Muscle layer of duodenum (tissue), 2 donors: ENCODE data around the gene NUP62.

Experiments used
- H3K27ac ChIP-seq: one replicate; pipeline ENCODE4 v1.7.0; 2013; ENCODE audit warnings: mild to moderate bottlenecking, low read length
- H3K27me3 ChIP-seq: one replicate; pipeline ENCODE4 v1.7.0; 2013; ENCODE audit warnings: low read depth, mild to moderate bottlenecking, control low read depth, low read length
- H3K36me3 ChIP-seq, 2 donors: one replicate each; pipeline ENCODE4 v1.7.0; 2013; ENCODE audit warnings: low read length in 2 of 2, control low read depth in 1 of 2, mild to moderate bottlenecking in 1 of 2; ENCODE audit not compliant: insufficient read depth in 2 of 2, control insufficient read depth in 1 of 2
- H3K4me1 ChIP-seq, 2 donors: one replicate each; pipeline ENCODE4 v1.7.0; 2013; ENCODE audit warnings: low read length in 2 of 2, mild to moderate bottlenecking in 2 of 2, control low read depth in 1 of 2, moderate library complexity in 1 of 2; ENCODE audit not compliant: insufficient read depth in 2 of 2, control insufficient read depth in 1 of 2
- H3K4me3 ChIP-seq, 2 donors: one replicate each; pipeline ENCODE4 v1.7.0; 2013; ENCODE audit warnings: low read length in 2 of 2, low read depth in 1 of 2, mild to moderate bottlenecking in 1 of 2
- H3K9me3 ChIP-seq, 2 donors: one replicate each; pipeline ENCODE4 v1.7.0; 2013; ENCODE audit warnings: low read length in 2 of 2, control low read depth in 1 of 2, mild to moderate bottlenecking in 1 of 2; ENCODE audit not compliant: control insufficient read depth in 1 of 2
- donor health status: healthy.

Gene NUP62

GRCh38 chr19:49869009-49869483, 60.3 kb downstream of the NUP62 start:
- Histone ChIP-seq H3K9me3 (no peaks in the 10 kb centered on the region), H3K36me3 (peaks cover 3 to 11% of the 10 kb centered on the region in 2 donors), H3K4me1 (peaks cover 6 to 37% of the 10 kb centered on the region in 2 donors), H3K27ac (peak overlapping the region; percentile 77), H3K27me3 (no peaks in the 10 kb centered on the region), H3K4me3 (peak overlapping the region; percentile 55 to 64)

DNA sequence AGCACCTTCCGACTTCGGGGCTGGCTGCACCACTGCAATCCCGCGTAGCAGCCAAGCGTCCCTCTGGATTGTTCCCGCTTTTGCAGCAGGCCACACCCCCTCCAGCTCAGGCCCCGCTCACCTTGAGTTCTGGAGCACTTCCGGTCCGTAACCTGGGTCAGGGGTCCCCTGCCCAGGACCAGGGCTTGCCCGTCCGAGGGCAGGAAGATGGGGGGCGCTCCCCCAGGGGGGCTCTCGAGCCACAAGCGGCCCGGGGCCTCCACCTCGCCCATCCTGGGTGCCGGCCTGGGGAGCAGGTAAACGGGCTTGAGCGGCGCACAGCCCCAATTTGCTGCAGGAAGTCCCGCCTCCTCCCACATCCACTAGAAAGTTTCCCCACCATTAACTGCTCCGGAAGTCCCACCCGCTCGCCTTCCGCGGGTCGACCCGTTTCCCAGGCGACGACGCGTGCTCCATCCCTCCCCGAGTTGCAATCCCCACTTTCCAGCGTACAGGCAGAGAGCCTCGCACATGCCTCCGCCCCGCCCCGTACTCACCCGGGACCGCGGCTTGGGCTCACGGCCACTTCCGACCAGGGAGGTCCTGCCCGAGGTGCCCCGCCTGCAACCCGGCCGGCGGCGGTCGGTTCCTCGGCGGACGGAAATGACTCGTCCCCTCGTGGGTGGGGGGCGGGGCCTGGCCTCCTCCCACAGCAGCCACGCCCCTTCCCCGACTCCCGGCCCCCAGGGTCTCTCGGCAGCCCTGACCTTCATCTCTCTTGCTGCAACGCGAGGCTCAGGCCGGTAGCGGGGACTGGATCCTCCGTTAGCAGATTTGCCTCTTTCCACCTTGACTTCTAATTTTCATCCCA, 62.1 kb downstream of the NUP62 start, which contains the start of gene PNKP:
PNKP (minus strand) TSS at position 644 of the 850 bp plus-strand sequence; CDS start at position 272, 372 bp downstream.
- Histone ChIP-seq H3K27me3 (no peaks in the 10 kb centered on the region), H3K4me3 (peak within 1 kb of the TSS; percentile 76 to 82), H3K9me3 (no peaks in the 10 kb centered on the region), H3K36me3 (peaks cover 13% of the 10 kb centered on the region in 2 donors), H3K4me1 (peaks cover 6 to 37% of the 10 kb centered on the region in 2 donors), H3K27ac (peak within 1 kb of the TSS; percentile 91)

DNA sequence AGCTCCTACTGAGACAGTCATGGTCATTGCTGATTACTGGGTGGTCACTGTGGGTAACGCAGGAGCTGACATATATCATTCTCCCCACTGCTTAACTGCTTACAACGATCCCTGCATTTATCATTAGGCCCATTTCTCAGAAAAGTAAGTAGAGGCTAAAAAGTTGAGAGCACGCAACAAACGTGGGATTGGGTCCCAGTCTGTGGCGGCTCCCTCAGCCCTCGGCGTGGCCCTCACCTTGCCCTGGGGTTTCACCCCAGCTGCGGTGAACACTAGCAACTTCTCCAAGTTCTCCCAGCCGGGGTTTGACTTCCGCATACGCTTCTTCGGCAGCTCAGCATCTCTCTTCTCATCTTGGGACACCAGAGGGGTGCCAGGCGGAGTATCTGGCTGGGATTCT, 64.4 kb downstream of the NUP62 start:
- H3K4me3 ChIP-seq: no peak overlapping the region
- H3K27me3 ChIP-seq: no peaks in the 10 kb centered on the region
- H3K9me3 ChIP-seq: no peaks in the 10 kb centered on the region
- peaks cover 18 to 34% of the 10 kb centered on the region in 2 donors for H3K36me3 ChIP-seq
- peaks cover 0 to 26% of the 10 kb centered on the region in 2 donors for H3K4me1 ChIP-seq
- H3K27ac ChIP-seq: no peak overlapping the region

DNA sequence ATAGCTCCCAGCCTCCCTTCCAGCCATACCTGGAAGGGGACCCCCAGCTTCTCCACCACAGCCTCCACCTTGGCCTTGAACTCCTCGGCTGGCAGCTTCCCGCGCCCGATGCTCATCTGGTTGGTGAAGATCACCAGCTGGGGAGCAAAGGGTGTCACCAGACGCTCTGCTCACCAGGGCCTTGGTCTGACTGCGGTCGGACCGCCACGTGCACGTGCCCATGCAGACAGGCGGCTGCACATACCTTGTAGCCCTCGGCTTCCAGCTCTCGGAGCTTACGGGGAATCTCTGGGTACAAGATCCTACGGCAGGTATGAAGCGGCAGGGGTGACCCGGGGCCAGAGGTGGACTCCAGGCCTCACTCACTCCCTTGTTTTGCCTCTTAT, 65.4 kb downstream of the NUP62 start:
- peaks cover 18 to 41% of the 10 kb centered on the region in 2 donors for H3K36me3 ChIP-seq
- H3K27ac ChIP-seq: no peak overlapping the region
- no peaks in the 10 kb centered on the region for H3K27me3 ChIP-seq
- H3K4me1 ChIP-seq: peaks cover 0 to 22% of the 10 kb centered on the region in 2 donors
- H3K9me3 ChIP-seq: no peaks in the 10 kb centered on the region
- no peak overlapping the region for H3K4me3 ChIP-seq

- Histone ChIP-seq H3K4me1 (peaks cover 0 to 21% of the 10 kb centered on the region in 2 donors), H3K4me3 (no peak overlapping the region), H3K36me3 (peaks cover 18 to 46% of the 10 kb centered on the region in 2 donors), H3K27ac (no peak overlapping the region), H3K27me3 (no peaks in the 10 kb centered on the region), H3K9me3 (no peaks in the 10 kb centered on the region)
Observed at GRCh38 chr19:49863254-49863934, 65.9 kb downstream of the NUP62 start.

- Histone ChIP-seq H3K9me3 (no peaks in the 10 kb centered on the region), H3K27me3 (no peaks in the 10 kb centered on the region), H3K4me3 (no peak overlapping the region), H3K4me1 (peaks cover 0 to 21% of the 10 kb centered on the region in 2 donors), H3K36me3 (peaks cover 18 to 54% of the 10 kb centered on the region in 2 donors), H3K27ac (no peak overlapping the region)
Observed at GRCh38 chr19:49862391-49863253, 66.7 kb downstream of the NUP62 start.

DNA sequence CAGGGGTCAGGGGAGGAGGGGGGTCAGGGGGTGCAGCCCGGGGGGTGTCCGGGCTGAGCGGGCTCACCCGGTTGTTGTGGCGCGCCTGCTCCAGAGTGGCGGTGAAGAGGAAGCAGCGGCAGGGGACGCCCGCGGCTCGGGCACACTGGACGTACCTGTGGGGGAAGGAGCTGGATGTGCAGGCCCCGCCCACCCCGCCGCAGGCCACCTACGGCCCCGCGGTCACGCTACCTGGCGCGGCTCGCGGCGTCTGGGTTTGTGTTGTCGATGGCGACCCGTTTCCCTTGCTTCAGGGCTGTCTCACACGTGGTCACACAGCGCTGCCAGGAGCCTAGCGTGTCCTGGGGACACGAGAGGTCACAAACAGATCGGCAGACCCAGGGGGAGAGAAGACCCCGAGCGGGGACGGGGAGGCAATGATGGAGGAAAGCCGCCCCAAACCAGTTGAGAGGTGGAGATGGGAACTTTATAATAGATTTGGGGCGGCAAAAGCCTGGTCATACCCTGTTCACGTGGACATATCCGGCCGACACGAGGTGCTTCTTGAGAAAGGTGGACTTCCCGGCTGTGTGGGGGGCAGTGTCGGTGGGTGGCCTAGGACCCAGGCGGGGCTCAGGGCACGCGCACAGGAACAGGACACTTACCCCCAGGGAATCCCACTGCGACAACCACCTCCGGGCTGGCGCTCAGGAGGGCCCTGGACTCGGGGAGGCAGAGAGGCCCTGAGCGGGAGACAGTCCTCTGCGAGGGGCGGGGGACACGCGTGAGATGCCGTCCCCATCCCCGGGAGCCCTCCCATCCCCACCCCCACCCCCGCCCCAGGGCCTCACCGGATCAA, 67.5 kb downstream of the NUP62 start:
- Histone ChIP-seq H3K27me3 (no peaks in the 10 kb centered on the region), H3K27ac (no peak overlapping the region), H3K36me3 (peaks cover 18 to 62% of the 10 kb centered on the region in 2 donors), H3K9me3 (no peaks in the 10 kb centered on the region), H3K4me3 (no peak overlapping the region), H3K4me1 (peaks cover 0 to 20% of the 10 kb centered on the region in 2 donors)

DNA sequence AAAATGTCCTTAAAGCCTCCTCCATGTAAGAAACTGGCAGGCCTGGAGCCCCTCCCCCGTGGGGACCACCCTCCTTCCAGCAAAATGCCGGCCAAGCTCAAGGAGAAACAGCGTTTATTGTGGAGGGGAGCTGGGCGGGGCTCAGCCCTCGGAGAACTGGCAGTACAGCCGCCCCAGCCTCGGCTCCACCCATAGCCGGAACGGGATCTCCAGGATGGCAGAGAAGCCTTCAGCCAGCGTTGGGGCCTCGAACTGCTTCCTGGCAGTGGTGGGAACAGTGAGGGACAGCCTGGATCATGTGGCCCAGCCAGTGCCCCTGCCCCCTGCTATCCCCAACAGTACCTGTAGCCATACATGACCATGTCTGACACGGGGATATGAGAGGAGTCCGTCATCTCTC, 68.2 kb downstream of the NUP62 start:
- Histone ChIP-seq H3K36me3 (peaks cover 18 to 67% of the 10 kb centered on the region in 2 donors), H3K4me1 (peaks cover 0 to 14% of the 10 kb centered on the region in 2 donors), H3K27ac (no peak overlapping the region), H3K9me3 (no peaks in the 10 kb centered on the region), H3K27me3 (no peaks in the 10 kb centered on the region), H3K4me3 (no peak overlapping the region)

- H3K27ac ChIP-seq: no peak overlapping the region
Observed at GRCh38 chr19:49860336-49861102, 68.8 kb downstream of the NUP62 start.

More at GRCh38 chr19:49860336-49861102, 68.8 kb downstream of the NUP62 start:
- Histone ChIP-seq H3K9me3 (no peaks in the 10 kb centered on the region), H3K36me3 (peaks cover 18 to 73% of the 10 kb centered on the region in 2 donors), H3K4me3 (no peak overlapping the region), H3K27me3 (no peaks in the 10 kb centered on the region), H3K4me1 (peaks cover 0 to 8% of the 10 kb centered on the region in 2 donors)
